ENCODE results near the gene RAMP1.
A peak's percentile ranks its signal among the peaks of the same experiment; 100 is the strongest.
"Not testable (repeated sequence)": the region's sequence is repeated elsewhere in the genome, so short reads cannot be mapped to it uniquely, and the experiment has no call there.

RAMP1 gene

GRCh38 chr2:237917696-237918374, 58.4 kb downstream of the RAMP1 start:
- DNase-seq (ENCODE audit: low spot score) = no peak

DNA sequence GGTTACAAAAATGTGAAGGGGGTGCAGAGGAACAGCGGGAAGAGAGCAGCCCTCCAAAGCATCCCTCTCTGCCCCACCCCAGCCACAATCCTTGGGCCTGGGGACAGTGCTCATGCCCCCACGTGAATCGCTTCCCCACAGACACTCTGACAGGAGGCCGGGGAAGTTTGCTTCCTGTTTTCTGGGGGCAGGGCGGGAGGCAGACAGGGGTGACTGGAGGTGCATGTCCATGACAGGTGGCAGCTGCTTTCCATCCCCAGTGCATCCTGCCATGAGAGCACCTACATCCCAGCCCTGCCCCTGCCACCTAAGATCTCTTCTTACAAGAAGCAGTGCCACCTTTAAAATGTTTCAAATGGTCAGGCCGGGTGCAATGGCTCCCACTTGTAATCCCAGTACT, 60.2 kb downstream of the RAMP1 start:
- no peak for DNase-seq (ENCODE audit: low spot score)

DNA sequence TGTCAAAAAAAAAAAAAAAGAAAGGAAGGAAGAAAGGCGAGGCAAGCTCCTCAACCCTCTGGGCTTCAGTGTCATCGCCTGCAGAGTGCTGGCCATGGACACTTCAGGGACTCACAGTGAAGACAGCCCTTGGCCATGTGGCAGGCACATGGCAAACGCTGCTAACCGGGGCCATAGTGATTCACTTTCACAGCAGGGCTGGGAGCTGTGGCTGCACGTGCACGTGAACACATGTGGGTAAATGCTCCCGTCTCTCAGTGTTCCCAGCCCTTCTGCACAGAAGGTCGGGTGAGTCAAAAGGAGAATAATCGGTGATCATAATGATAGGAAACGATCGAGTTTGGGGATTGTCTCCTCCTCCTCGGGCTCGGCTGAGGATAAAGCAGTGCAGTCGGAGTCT, 61.2 kb downstream of the RAMP1 start:
- no peak for DNase-seq (ENCODE audit: low spot score)

DNA sequence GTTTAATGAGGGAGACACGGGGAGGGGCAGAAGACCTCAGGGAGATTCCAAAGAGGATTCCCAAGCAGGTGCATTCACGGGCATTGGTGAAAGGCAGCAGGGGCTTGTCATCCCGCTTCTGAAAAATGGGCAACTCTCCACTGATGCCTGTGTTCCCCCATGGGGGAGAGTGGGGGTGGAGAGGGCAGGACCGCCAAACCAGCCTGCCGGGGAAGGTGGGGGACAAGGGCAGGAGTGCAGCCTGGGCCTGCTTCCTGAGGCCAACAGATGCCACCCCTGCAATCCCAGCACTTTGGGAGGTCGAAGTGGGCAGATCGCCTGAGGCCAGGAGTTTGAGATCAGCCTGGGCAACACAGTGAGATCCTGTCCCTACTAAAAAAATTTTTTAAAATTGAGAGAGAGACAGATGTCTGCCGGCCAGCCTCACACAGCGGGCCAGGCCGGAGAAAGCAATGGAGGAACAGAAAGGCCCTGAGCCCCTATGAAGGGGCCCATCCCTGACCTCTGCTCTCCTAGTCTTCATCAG, 62.6 kb downstream of the RAMP1 start:
- DNase-seq (ENCODE audit: low spot score) = no peak

DNA sequence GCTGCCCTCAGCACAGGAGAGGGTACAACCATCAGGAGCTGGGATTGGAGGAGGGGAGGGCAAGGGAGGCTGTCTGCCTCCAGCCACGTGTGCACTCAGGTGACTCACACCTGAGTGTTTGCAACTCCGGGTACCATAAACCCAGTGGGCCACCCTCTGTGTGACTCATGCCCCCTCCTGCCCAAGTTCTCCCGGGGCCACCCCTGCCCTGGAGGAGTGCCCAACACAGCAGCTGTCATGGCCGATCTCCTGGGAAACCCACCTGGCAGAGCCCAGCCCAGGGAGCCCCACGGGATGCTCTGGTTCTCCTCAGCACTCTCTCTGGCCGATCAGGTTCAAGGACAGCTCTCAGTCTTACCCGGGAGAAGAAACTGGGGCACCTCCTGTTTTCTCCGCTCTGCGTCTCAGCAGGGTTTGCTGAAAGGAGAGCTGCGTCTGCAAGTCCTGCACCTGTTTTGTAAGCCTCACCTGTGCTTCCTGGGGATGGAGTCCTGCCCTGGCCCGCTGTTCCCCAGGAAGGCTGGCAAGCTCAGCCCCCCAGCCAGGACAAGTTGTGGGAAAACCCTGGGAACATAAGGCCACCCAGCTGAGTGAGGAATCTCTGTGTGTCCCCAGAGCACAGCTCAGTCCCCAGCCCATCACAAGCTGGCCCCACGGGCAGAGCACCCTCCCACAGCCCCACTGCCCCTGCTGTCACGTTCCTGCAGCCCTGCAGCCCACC, 63.4 kb downstream of the RAMP1 start:
- DNase-seq (ENCODE audit: low spot score) = no peak

DNA sequence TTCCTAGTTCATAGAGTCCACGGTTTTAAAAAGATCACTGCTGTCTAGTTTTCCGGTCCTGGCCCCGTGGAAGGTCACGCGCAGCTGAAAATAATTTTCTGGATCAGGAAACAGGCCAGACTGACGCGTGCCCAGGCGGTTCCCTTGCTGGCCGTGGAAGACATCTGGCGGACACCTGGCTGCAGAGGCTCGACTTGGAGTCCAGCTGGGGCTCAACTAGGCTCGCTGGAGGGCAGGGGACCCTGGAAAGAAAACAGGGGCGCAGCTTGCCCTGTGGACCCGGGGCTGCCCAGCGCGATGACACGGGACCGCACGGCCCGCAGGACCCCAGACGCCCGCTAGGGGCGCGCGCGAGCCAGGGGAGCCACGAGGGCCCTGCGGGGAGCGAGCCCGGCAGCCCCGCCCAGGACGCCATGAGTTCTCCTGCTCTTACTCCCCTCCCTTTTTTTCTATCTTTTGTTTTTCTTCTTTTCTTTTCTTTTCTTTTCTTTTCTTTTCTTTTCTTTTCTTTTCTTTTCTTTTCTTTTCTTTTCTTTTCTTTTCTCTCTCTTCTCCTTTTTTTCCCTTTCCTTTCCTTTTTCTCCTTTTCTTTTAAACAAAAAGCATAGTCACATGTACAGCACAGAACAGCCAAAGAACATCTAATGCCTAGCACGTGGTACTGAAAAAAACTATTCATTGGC, 64.2 kb downstream of the RAMP1 start:
- DNase-seq (ENCODE audit: low spot score) = peak; percentile 86

DNA sequence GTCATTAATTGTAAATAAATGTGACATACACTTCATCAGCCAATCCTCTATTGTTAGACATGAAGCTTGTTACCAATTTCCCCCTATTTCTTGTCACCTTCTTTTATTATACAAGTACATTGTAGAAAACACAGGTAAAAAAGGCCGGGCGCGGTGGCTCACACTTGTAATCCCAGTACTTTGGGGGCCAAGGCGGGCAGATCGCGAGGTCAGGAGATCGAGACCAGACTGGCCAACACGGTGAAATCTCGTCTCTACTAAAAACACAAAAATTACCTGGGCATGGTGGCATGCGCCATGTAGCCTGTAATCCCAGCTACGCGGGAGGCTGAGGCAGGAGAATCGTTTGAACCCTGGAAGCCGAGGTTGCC, 64.7 kb downstream of the RAMP1 start:
- no peak for DNase-seq (ENCODE audit: low spot score)

GRCh38 chr2:237927135-237927534, 67.7 kb downstream of the RAMP1 start:
- DNase-seq (ENCODE audit: low spot score) = no peak

DNA sequence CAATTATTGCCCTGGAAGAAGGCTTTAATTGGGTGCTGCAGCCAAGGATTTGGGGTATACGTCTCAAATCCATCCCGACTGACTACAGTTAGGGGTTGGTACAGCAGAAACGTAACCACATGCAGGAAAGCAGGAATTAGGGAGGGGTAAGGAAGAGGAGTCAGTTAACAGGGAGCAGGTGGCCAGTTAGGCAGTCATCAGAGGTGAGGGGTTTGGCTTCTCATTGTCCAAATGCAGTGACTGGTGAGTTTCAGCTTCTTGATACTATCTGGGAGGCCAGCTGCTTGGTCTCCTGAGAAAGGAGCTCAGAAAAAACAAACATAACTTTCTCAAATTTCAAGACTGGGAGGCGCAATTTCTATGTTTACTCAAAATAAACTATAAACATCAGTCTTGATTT, 68.6 kb downstream of the RAMP1 start:
- no peak for DNase-seq (ENCODE audit: low spot score)

DNA sequence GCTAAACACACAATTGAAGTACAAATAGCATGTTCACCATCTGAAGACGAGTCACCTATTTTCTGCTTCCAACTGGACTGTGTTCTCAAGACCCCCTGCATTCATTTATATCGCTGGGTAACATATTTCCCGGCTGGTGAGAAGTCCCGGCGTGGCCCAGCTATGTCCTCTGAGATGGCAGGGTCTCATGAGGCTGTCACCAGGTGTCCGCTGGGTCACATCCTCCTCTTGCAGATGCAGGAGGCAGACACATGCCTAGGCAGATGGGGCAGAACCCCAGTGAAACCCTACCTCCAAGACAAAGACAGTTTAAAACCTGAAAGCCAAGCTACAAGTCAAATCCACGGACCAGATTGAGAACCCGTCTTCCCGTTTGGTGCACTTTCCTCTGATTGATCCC, 70.6 kb downstream of the RAMP1 start:
- DNase-seq (ENCODE audit: low spot score) = no peak

GRCh38 chr2:237931205-237931721, 71.8 kb downstream of the RAMP1 start:
- DNase-seq (ENCODE audit: low spot score) = peak; percentile 74

DNA sequence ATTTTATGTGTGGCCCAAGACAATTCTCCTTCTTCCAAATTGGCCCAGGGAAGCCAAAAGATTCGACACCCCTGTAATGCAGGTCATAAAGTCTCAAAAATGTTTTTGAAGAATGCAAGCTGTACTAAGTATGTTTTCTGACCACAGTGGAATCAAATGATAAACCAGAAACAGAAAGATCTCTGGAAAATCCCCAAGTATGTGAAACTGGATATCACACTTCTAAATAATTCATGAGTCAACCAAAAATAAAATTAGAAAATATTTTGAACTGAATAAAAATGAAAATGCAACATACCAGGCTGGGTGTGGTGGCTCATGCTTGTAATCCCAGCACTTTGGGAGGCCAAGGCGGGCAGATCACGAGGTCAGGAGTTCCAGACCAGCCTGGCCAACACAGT, 73.3 kb downstream of the RAMP1 start:
- peak; percentile 59 for DNase-seq (ENCODE audit: low spot score)

GRCh38 chr2:237934186-237934585, 74.8 kb downstream of the RAMP1 start:
- DNase-seq (ENCODE audit: low spot score) = no peak

- DNase-seq (ENCODE audit: low spot score) = no peak
These were observed 76.5 kb downstream of the RAMP1 start for GRCh38 chr2:237935740-237936452.

GRCh38 chr2:237939251-237939650, 79.8 kb downstream of the RAMP1 start:
- no peak for DNase-seq (ENCODE audit: low spot score)

GRCh38 chr2:237940828-237941227, 81.4 kb downstream of the RAMP1 start:
- no peak for DNase-seq (ENCODE audit: low spot score)

DNA sequence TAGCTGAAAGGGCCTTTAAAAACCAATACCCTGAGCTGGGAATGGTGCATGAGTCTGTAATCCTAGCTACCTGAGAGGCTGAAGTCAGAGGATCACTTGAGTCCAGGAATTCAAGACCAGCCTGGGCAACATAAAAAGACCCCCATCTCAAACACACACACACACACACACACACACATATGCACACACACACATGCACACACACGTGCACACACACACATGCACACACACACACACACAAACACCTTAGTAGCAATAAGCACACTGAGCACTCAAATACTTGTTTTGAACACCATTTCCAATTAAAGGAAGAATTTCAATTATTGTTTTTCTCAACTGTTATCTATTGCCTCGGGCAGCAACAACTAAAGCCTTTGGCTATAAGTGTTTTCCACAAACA, 81.8 kb downstream of the RAMP1 start:
- no peak for DNase-seq (ENCODE audit: low spot score)

DNA sequence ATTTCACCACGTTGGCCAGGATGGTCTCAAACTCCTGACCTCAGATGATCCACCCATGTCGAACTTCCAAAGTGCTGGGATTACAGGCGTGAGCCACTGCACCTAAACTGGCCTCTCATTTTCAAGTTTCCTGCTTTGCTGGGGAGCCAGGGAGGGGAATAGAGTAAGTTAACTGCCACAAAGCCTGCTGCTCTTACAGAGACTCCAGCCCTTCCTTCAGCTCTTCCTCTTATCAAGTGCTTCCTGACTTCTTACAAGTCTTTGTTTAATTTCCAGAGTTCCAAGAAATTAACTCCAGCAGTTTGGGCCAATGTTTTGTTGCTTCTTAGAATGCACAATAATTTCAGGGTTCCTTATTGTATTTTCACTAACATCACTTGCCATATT, 83.1 kb downstream of the RAMP1 start:
- no peak for DNase-seq (ENCODE audit: low spot score)

- no peak for DNase-seq (ENCODE audit: low spot score)
These were observed 84.1 kb downstream of the RAMP1 start for GRCh38 chr2:237943395-237944094.

- no peak for DNase-seq (ENCODE audit: low spot score)
These were observed 84.9 kb downstream of the RAMP1 start for GRCh38 chr2:237944302-237944701.

- no peak for DNase-seq (ENCODE audit: low spot score)
These were observed 87.0 kb downstream of the RAMP1 start for GRCh38 chr2:237946423-237946822.

DNA sequence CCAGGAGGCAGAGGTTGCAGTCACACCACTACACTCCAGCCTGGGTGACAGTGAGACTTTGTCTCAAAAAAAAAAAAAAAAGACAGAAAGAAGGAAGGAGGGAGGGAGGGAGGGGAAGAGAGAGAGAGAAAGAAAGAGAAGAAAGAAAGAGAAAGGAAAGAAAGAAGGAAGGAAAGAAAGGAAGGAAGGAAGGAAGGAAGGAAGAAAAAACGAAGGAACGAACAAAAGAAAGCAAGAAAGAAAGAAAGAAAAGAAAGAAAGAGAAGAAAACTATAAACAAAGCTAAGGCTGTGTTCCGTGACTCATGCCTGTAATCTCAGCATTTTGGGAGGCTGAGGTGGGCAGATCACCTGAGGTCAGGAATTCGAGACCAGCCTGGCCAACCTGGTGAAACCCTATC, 91.9 kb downstream of the RAMP1 start:
- DNase-seq (ENCODE audit: low spot score) = not testable (repeated sequence)
